ENCODE measurements around the gene POU2F2.

The POU2F2 gene

DNA sequence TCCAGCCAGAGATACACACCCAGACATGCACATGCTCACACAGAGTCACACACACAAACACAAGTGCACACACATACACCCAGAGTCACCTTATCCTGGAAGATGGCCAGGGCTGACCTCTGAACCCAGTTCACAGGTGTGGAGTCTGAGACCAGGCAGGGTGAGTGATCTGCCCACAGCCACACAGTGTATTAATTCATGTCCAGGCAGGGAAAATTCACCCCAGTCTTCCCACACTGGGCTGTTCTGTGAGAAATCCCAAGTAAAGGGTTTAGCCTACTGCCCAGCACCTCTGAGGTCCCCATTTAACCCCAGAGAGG is 2.0 kb downstream of the POU2F2 start:
- no peak for TF ChIP-seq ZFP3 (CRISPR knock-in tag; IDR thresholded peaks at IDR 0.05)
- TF ChIP-seq SNAI2 (CRISPR knock-in tag; IDR thresholded peaks at IDR 0.05), result no peak
- TF ChIP-seq, protein P1, sequence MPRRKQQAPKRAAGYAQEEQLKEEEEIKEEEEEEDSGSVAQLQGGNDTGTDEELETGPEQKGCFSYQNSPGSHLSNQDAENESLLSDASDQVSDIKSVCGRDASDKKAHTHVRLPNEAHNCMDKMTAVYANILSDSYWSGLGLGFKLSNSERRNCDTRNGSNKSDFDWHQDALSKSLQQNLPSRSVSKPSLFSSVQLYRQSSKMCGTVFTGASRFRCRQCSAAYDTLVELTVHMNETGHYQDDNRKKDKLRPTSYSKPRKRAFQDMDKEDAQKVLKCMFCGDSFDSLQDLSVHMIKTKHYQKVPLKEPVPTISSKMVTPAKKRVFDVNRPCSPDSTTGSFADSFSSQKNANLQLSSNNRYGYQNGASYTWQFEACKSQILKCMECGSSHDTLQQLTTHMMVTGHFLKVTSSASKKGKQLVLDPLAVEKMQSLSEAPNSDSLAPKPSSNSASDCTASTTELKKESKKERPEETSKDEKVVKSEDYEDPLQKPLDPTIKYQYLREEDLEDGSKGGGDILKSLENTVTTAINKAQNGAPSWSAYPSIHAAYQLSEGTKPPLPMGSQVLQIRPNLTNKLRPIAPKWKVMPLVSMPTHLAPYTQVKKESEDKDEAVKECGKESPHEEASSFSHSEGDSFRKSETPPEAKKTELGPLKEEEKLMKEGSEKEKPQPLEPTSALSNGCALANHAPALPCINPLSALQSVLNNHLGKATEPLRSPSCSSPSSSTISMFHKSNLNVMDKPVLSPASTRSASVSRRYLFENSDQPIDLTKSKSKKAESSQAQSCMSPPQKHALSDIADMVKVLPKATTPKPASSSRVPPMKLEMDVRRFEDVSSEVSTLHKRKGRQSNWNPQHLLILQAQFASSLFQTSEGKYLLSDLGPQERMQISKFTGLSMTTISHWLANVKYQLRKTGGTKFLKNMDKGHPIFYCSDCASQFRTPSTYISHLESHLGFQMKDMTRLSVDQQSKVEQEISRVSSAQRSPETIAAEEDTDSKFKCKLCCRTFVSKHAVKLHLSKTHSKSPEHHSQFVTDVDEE (CRISPR knock-in tag; IDR thresholded peaks at IDR 0.05), result no peak
- TF ChIP-seq, protein P2, sequence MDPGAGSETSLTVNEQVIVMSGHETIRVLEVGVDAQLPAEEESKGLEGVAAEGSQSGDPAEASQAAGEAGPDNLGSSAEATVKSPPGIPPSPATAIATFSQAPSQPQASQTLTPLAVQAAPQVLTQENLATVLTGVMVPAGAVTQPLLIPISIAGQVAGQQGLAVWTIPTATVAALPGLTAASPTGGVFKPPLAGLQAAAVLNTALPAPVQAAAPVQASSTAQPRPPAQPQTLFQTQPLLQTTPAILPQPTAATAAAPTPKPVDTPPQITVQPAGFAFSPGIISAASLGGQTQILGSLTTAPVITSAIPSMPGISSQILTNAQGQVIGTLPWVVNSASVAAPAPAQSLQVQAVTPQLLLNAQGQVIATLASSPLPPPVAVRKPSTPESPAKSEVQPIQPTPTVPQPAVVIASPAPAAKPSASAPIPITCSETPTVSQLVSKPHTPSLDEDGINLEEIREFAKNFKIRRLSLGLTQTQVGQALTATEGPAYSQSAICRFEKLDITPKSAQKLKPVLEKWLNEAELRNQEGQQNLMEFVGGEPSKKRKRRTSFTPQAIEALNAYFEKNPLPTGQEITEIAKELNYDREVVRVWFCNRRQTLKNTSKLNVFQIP (CRISPR knock-in tag; IDR thresholded peaks at IDR 0.05; ENCODE audit: borderline replicate concordance, low read depth), result no peak
- TF ChIP-seq ESRRG (CRISPR knock-in tag; IDR thresholded peaks at IDR 0.05), result no peak
- TF ChIP-seq TOX (CRISPR knock-in tag; IDR thresholded peaks at IDR 0.05; ENCODE audit: borderline replicate concordance), result no peak
- no peak for TF ChIP-seq PPARA (CRISPR knock-in tag; IDR thresholded peaks at IDR 0.05; ENCODE audit: borderline replicate concordance)
- no peak for TF ChIP-seq ZNF8 (CRISPR knock-in tag; IDR thresholded peaks at IDR 0.05)
- no peak for TF ChIP-seq OSR1 (CRISPR knock-in tag; IDR thresholded peaks at IDR 0.05)
- TF ChIP-seq ZNF565 (CRISPR knock-in tag; conservative IDR thresholded peaks at IDR 0.05; ENCODE audit: low read depth), result no peak
- TF ChIP-seq ISL1 (CRISPR knock-in tag; IDR thresholded peaks at IDR 0.05), result no peak
- no peak for TF ChIP-seq BACH2 (CRISPR knock-in tag; IDR thresholded peaks at IDR 0.05; ENCODE audit: borderline replicate concordance)
- TF ChIP-seq, protein P3, sequence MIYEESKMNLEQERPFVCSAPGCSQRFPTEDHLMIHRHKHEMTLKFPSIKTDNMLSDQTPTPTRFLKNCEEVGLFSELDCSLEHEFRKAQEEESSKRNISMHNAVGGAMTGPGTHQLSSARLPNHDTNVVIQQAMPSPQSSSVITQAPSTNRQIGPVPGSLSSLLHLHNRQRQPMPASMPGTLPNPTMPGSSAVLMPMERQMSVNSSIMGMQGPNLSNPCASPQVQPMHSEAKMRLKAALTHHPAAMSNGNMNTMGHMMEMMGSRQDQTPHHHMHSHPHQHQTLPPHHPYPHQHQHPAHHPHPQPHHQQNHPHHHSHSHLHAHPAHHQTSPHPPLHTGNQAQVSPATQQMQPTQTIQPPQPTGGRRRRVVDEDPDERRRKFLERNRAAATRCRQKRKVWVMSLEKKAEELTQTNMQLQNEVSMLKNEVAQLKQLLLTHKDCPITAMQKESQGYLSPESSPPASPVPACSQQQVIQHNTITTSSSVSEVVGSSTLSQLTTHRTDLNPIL (CRISPR knock-in tag; IDR thresholded peaks at IDR 0.05; ENCODE audit: low read depth), result no peak
- TF ChIP-seq TCF4 (CRISPR knock-in tag; IDR thresholded peaks at IDR 0.05; ENCODE audit: borderline replicate concordance), result no peak
- no peak for TF ChIP-seq GLIS3 (CRISPR knock-in tag; IDR thresholded peaks at IDR 0.05)
- TF ChIP-seq RARB (CRISPR knock-in tag; IDR thresholded peaks at IDR 0.05), result no peak

GRCh38 chr19:42129399-42130253 is 2.6 kb downstream of the POU2F2 start:
- peak; percentile 43 for ATAC-seq
- no peak for TF ChIP-seq ZC3H10 (CRISPR knock-in tag; IDR thresholded peaks at IDR 0.05)
- no peak for TF ChIP-seq ISL1 (CRISPR knock-in tag; IDR thresholded peaks at IDR 0.05)
- no peak for TF ChIP-seq ARNTL (CRISPR knock-in tag; IDR thresholded peaks at IDR 0.05; ENCODE audit: borderline replicate concordance, low read depth)
- no peak for TF ChIP-seq ZNF70 (CRISPR knock-in tag; IDR thresholded peaks at IDR 0.05)
- TF ChIP-seq ZNF8 (CRISPR knock-in tag; IDR thresholded peaks at IDR 0.05), result no peak
- no peak for TF ChIP-seq CSRNP3 (CRISPR knock-in tag; IDR thresholded peaks at IDR 0.05)
- TF ChIP-seq OSR1 (CRISPR knock-in tag; IDR thresholded peaks at IDR 0.05), result no peak
- no peak for TF ChIP-seq SNAI2 (CRISPR knock-in tag; IDR thresholded peaks at IDR 0.05)
- no peak for TF ChIP-seq GLIS3 (CRISPR knock-in tag; IDR thresholded peaks at IDR 0.05)
- TF ChIP-seq, protein P3 (CRISPR knock-in tag; IDR thresholded peaks at IDR 0.05; ENCODE audit: low read depth), result no peak
- TF ChIP-seq TCF4 (CRISPR knock-in tag; IDR thresholded peaks at IDR 0.05; ENCODE audit: borderline replicate concordance), result no peak
- TF ChIP-seq RARB (CRISPR knock-in tag; IDR thresholded peaks at IDR 0.05), result no peak
- TF ChIP-seq, protein P2 (CRISPR knock-in tag; IDR thresholded peaks at IDR 0.05; ENCODE audit: borderline replicate concordance, low read depth), result no peak

More for the DNA sequence above, 2.0 kb downstream of the POU2F2 start:
- ATAC-seq, result no peak
